ENCODE data around the gene TDG.

GRCh38 chr12:104003596-104003995, 37.9 kb downstream of the TDG start:
- TF ChIP-seq SNAI2 (CRISPR knock-in tag; IDR thresholded peaks at IDR 0.05) (no peak), RARB (CRISPR knock-in tag; IDR thresholded peaks at IDR 0.05) (no peak), TSHZ2 (CRISPR knock-in tag; IDR thresholded peaks at IDR 0.05) (no peak), ESRRG (CRISPR knock-in tag; IDR thresholded peaks at IDR 0.05) (no peak), GLIS3 (CRISPR knock-in tag; IDR thresholded peaks at IDR 0.05) (no peak), ZFP3 (CRISPR knock-in tag; IDR thresholded peaks at IDR 0.05) (no peak), ARNTL (CRISPR knock-in tag; IDR thresholded peaks at IDR 0.05; ENCODE audit: borderline replicate concordance, low read depth) (no peak), CSDC2 (CRISPR knock-in tag; IDR thresholded peaks at IDR 0.05) (no peak), PATZ1 (CRISPR knock-in tag; IDR thresholded peaks at IDR 0.05; ENCODE audit: borderline replicate concordance) (no peak), POU6F1 (CRISPR knock-in tag; IDR thresholded peaks at IDR 0.05; ENCODE audit: borderline replicate concordance, low read depth) (no peak), ZNF565 (CRISPR knock-in tag; conservative IDR thresholded peaks at IDR 0.05; ENCODE audit: low read depth) (no peak), OSR1 (CRISPR knock-in tag; IDR thresholded peaks at IDR 0.05) (no peak)

All from SK-N-SH treated with all-trans-retinoic acid at 6 μM for 48 hours (cell line).